Right lobe of liver (tissue), 6 donors: ENCODE measurements around the gene ACSS1. TPM values are rescaled to one million over a fixed set of nuclear protein-coding genes. Genes with fewer than 3 reads are reported as not detected.
A peak's percentile ranks its signal among the peaks of the same experiment; 100 is the strongest.

Experiments
- ATAC-seq, 4 donors: fragments of 200-7000 bp; cut with Tn5 transposase; one replicate each; pipeline ENCODE4 v1.9.1; 2020; ENCODE audit warnings: mild to moderate bottlenecking in 4 of 4, moderate library complexity in 4 of 4
- DNase-seq, 3 donors: peaks; one replicate each; pipeline ENCODE4 v3.0.0-alpha.2; 2020
- H3K27ac ChIP-seq, 3 donors: fragments of 200-600 bp; one replicate each; pipeline ENCODE4 v1.8.0; 2022
- H3K27me3 ChIP-seq, 2 donors: fragments of 200-600 bp; one replicate each; pipeline ENCODE4 v1.8.0; 2022
- H3K36me3 ChIP-seq, 4 donors: fragments of 200-600 bp; sonication (generic) in 1 of 4; one replicate each; pipeline versions ENCODE4 v1.5.1 to v1.8.0; 2017 to 2022; ENCODE audit warnings: control low read depth in 1 of 4
- H3K4me1 ChIP-seq, 4 donors: fragments of 200-600 bp; sonication (generic) in 1 of 4; one replicate each; pipeline versions ENCODE4 v1.5.1 to v1.8.0; 2017 to 2022; ENCODE audit warnings: control low read depth in 1 of 4
- H3K4me3 ChIP-seq, 3 donors: fragments of 200-600 bp; one replicate each; pipeline ENCODE4 v1.8.0; 2022
- H3K9me3 ChIP-seq, 4 donors: fragments of 200-600 bp; sonication (generic) in 1 of 4; one replicate each; pipeline versions ENCODE4 v1.5.1 to v1.8.0; 2017 to 2022; ENCODE audit warnings: control low read depth in 1 of 4
- CTCF ChIP-seq, 4 donors: fragments of 200-600 bp in 3 of 4; fragments of 450-650 bp in 1 of 4; IDR thresholded peaks; one replicate each; pipeline versions ENCODE4 v1.5.1 to v1.8.0; 2016 to 2022; ENCODE audit warnings: antibody characterized with exemption in 4 of 4, mild to moderate bottlenecking in 2 of 4
- POLR2A ChIP-seq: fragments of 450-650 bp; IDR thresholded peaks from one replicate; pipeline ENCODE4 v1.6.1; 2017; ENCODE audit warnings: antibody characterized with exemption, mild to moderate bottlenecking
- WGBS: methylation state at CpG from one replicate; pipeline ENCODE4 v1.1.6; 2018; ENCODE audit warnings: low coverage, low lambda C conversion rate; ENCODE audit not compliant: insufficient coverage; ENCODE audit errors: missing lambda C conversion rate; 5-methylcytosine and 5-hydroxymethylcytosine counted together
- intact Hi-C, 2 donors: fragments of 100-400 bp; cut with DNase I; formaldehyde crosslinking; loops; one replicate each; pipeline versions ENCODE4 v1.11.2 to v1.14.1; 2022
- total RNA-seq, 6 experiments: library from RNA; depleted of rRNA in 2 of 6; stranded (reverse); fragments of >200 nt in 2 of 6; fragmentation: NEBNext Ultra II Directional in 3 of 6; extraction: Animal tissue kit (Norgen Biotek cat#: 25700) in 3 of 6; gene quantifications; one replicate each; pipeline versions ENCODE4 v1.1.0 to v1.2.4, GENCODE V29; 2016 to 2023
- donor health status: DM: no; HTN: yes; CAD: no.
- donor health status: DM: no; HTN: no; CAD: no.
- donor health status: DM: no; HTN: no; CAD: no.
- donor health status: DM: no; HTN: yes; CAD: no.
- donor health status: DM: no; HTN: yes; CAD: no.

ACSS1 gene
- total RNA-seq, 6 experiments from 2014 or later, result 3.5 to 9.1 (median 6.3) TPM

DNA sequence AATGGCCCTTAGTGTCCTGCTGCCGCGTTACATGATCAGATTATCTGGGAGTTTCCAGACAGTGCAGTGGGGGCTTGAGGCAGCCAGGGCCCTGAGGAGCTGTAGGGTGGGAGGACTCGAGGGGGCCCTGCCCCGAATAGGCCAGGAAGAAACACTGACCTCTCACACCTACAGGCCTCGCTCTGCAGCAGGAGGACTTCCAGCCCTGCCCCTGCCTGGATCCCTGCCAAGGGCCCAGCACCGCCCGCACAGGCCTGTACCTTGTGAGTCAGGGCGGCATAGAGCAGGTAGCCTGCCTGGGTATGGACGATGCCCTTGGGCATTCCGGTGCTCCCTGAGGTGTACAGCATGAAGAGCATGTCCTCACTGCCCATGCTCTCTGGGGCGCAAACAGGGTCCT, 35.3 kb downstream of the ACSS1 start:
- H3K27me3 ChIP-seq, result no peaks in the 10 kb centered on the region
- no peak overlapping the region for H3K4me3 ChIP-seq
- H3K27ac ChIP-seq, result no peak overlapping the region
- DNase-seq, result peak in 2 of 3 donors; percentile 75 to 78
- TF ChIP-seq POLR2A (no peak), CTCF (IDR thresholded peaks at IDR 0.05) (no peak)
- WGBS, result 56% methylated on average over 5 of the region's 11 CpGs
- H3K9me3 ChIP-seq, result no peaks in the 10 kb centered on the region
- no peaks in the 10 kb centered on the region for H3K36me3 ChIP-seq
- H3K4me1 ChIP-seq, result peaks cover 0 to 3% (median 1%) of the 10 kb centered on the region in 4 donors
- peak; percentile 57 to 90 (median 68) for ATAC-seq
- intact Hi-C loops, result no loop called here

DNA sequence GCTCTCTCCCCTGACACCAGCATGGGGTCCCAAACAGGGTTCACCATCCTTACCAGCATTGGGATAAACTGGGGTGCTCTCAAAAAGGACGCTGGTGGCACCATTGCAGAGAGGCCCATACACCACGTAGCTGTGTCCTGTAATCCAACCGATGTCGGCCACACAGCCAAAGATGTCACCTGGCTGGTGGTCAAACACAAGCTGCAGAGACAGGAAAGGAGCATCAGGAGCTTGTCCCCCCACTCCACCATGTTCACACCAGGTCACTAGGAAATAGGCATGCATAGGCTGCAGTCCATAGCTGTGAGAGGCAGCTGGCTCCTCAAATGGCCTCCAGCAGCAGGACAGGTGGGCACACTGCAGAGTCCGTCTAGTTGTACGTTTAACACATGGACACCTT, 36.6 kb downstream of the ACSS1 start:
- intact Hi-C loops, result no loop called here
- H3K36me3 ChIP-seq, result no peaks in the 10 kb centered on the region
- DNase-seq (peak in 1 of 3 donors; percentile 23), ATAC-seq (no peak)
- H3K27me3 ChIP-seq, result no peaks in the 10 kb centered on the region
- H3K9me3 ChIP-seq, result no peaks in the 10 kb centered on the region
- 93% methylated on average over 5 of the region's 6 CpGs for WGBS
- TF ChIP-seq POLR2A (no peak), CTCF (IDR thresholded peaks at IDR 0.05) (no peak)
- H3K4me1 ChIP-seq, result peaks cover 0 to 8% (median 1%) of the 10 kb centered on the region in 4 donors
- H3K27ac ChIP-seq, result no peak overlapping the region
- no peak overlapping the region for H3K4me3 ChIP-seq

GRCh38 chr20:25020901-25021301, 37.0 kb downstream of the ACSS1 start:
- no peaks in the 10 kb centered on the region for H3K27me3 ChIP-seq
- WGBS, result no CpG with 5 or more reads among the region's 6 CpGs
- TF ChIP-seq POLR2A, result no peak
- no peak for TF ChIP-seq CTCF (IDR thresholded peaks at IDR 0.05)
- H3K4me1 ChIP-seq, result peaks cover 0 to 8% (median 1%) of the 10 kb centered on the region in 4 donors
- ATAC-seq (peak in 1 of 4 donors; percentile 40), DNase-seq (peak in 1 of 3 donors; percentile 45)
- H3K9me3 ChIP-seq, result no peaks in the 10 kb centered on the region
- no peaks in the 10 kb centered on the region for H3K36me3 ChIP-seq
- no peak overlapping the region for H3K4me3 ChIP-seq
- no peak overlapping the region for H3K27ac ChIP-seq
- intact Hi-C loops, result no loop called here

DNA sequence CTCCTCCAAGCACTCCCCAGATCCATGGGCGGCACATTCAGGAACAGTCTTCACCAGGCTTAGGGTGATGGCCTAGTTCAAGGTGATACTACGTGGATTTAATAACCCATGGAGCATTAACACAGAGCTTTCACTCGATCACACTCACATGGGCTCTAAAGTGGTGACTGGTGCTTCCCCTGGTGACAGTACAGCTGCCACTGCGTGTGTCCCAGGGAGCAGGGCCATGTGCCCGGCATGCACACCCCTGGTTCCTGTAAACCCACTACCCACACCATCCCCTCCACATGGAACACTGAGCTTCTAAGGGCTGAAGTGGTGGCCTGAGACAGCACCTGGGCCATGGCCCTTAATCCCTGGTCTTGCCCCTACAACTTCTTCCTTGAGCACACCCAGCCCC, 37.6 kb downstream of the ACSS1 start:
- 100% methylated on average over 3 of the region's 5 CpGs for WGBS
- H3K9me3 ChIP-seq, result no peaks in the 10 kb centered on the region
- H3K4me3 ChIP-seq, result no peak overlapping the region
- ATAC-seq, result no peak
- TF ChIP-seq POLR2A, result no peak
- TF ChIP-seq CTCF (IDR thresholded peaks at IDR 0.05), result no peak
- peaks cover 0 to 8% (median 1%) of the 10 kb centered on the region in 4 donors for H3K4me1 ChIP-seq
- DNase-seq, result peak in 1 of 3 donors; percentile 4
- H3K36me3 ChIP-seq, result no peaks in the 10 kb centered on the region
- intact Hi-C loops, result no loop called here
- H3K27me3 ChIP-seq, result no peaks in the 10 kb centered on the region
- H3K27ac ChIP-seq, result no peak overlapping the region
